AG09309 (cell line): ENCODE measurements around the gene ZNF613.

Experiments
- DNase-seq: peaks from one replicate; pipeline ENCODE4 v3.0.0-alpha.2; 2010; ENCODE audit warnings: low read depth
- H3K4me3 ChIP-seq: 2 replicates; pipeline ENCODE4 v1.5.1; 2011; ENCODE audit warnings: mild to moderate bottlenecking, low read depth, low read length, moderate library complexity; ENCODE audit not compliant: control insufficient read depth
- TF ChIP-seq, protein P1 (sequence below): IDR thresholded peaks from 2 replicates; pipeline ENCODE4 v1.5.1; 2011; ENCODE audit warnings: mild to moderate bottlenecking, low read depth, low read length, inconsistent platforms; ENCODE audit not compliant: insufficient read depth, control insufficient read depth; ENCODE audit errors: missing control alignments

The ZNF613 gene

GRCh38 chr19:51916167-51916566 is 11.1 kb upstream of the ZNF613 start:
- TF ChIP-seq, protein P1, sequence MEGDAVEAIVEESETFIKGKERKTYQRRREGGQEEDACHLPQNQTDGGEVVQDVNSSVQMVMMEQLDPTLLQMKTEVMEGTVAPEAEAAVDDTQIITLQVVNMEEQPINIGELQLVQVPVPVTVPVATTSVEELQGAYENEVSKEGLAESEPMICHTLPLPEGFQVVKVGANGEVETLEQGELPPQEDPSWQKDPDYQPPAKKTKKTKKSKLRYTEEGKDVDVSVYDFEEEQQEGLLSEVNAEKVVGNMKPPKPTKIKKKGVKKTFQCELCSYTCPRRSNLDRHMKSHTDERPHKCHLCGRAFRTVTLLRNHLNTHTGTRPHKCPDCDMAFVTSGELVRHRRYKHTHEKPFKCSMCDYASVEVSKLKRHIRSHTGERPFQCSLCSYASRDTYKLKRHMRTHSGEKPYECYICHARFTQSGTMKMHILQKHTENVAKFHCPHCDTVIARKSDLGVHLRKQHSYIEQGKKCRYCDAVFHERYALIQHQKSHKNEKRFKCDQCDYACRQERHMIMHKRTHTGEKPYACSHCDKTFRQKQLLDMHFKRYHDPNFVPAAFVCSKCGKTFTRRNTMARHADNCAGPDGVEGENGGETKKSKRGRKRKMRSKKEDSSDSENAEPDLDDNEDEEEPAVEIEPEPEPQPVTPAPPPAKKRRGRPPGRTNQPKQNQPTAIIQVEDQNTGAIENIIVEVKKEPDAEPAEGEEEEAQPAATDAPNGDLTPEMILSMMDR: no peak
- H3K4me3 ChIP-seq: no peak overlapping the region
- DNase-seq: no peak

GRCh38 chr19:51919606-51920005 is 7.7 kb upstream of the ZNF613 start:
- H3K4me3 ChIP-seq: no peak overlapping the region
- TF ChIP-seq, protein P1: no peak
- DNase-seq: no peak

DNA sequence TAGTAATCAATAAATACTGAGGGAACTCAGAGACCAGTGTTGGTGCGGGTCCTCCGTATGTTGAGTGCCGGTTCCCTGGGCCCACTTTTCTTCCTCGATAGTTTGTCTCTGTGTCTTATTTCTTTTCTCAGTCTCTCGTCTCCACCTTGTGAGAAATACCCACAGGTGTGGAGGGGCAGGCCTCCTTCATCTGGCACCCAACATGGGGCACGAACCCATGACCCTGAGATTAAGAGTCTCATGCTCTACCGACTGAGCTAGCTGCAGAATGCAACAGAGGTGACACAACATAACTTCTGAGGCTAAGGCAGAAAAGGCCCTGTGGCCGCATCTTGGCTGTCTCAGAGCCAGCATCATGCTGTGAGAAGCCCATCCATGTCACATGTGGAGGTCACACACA is 5.3 kb upstream of the ZNF613 start:
- no peak overlapping the region for H3K4me3 ChIP-seq
- no peak for DNase-seq
- TF ChIP-seq, protein P1: no peak

GRCh38 chr19:51926426-51926783 is 867 bp upstream of the ZNF613 start:
- TF ChIP-seq, protein P1: no peak
- H3K4me3 ChIP-seq: peak overlapping the region; percentile 72
- no peak for DNase-seq

DNA sequence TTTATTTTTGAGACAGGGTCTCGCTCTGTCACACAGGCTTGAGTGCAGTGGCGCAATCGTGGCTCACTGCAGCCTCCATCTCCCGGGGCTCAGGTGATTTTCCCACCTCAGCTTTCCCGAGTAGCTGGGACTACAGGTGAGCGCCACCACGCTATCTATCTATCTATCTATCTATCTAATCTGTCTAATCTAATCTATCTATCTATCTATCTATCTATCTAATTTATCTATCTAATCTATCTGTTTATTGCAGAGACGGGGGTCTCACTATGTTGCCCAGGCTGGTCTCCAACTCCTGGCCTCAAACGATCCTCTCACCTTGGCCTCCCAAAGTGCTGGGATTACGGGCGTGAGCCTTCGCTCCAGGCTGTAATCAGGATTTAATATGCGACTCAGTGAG is 587 bp downstream of the ZNF613 start:
- TF ChIP-seq, protein P1: no peak
- no peak for DNase-seq
- H3K4me3 ChIP-seq: peak overlapping the region; percentile 72

DNA sequence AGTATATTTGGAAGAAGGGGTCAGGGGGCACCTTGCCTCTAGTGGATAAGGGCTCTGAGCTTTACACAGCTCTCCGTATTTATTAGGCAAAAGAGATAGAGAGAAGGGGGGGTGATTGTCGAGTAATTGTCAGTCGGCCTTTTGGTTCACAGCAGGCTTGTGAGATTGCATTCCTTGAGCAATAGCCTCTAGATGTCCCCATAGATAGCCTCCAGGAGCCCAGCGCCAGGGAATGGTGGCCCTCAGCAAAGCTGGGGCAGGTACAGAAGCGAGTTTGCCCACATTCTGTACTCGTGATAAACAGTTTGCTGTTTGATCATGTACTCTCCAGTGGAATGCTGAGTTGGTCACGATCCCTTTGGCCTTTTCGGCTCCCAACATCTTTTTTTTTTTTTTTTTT is 4.6 kb downstream of the ZNF613 start:
- TF ChIP-seq, protein P1: no peak
- no peak overlapping the region for H3K4me3 ChIP-seq
- DNase-seq: no peak

GRCh38 chr19:51938936-51939335 is 11.7 kb downstream of the ZNF613 start:
- TF ChIP-seq, protein P1: no peak
- no peak overlapping the region for H3K4me3 ChIP-seq
- no peak for DNase-seq
